Left forelimb (tissue), 1 donor: Measurements from ENCODE around the gene ASIC4.

Source experiments
- DNase-seq: peaks from one replicate; pipeline ENCODE4 v3.0.0-alpha.2; 2018; ENCODE audit warnings: low spot score

The ASIC4 gene

GRCh38 chr2:219569041-219569440 is 54.8 kb downstream of the ASIC4 start:
- DNase-seq: no peak

DNA sequence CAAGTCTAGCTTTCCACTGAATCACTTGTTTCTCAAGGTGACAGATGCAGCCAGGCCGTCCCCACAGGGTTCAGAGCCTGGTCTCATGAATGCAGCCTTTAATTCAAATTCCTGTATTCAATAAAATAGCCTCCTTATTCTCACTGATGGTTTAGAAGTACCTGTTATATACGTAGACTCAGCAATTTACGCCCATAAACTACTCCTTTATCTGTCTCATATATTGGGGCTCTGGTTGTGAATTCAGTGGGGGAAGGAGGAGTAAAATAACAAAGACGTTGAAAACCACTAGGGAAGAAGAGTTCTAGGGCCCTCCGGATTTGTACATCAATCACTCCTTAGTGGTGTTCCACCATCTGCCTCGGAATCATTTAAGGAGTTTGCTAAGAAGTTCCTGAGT is 55.4 kb downstream of the ASIC4 start:
- DNase-seq: no peak

- no peak for DNase-seq
Observed at GRCh38 chr2:219570194-219570923, 56.1 kb downstream of the ASIC4 start.

DNA sequence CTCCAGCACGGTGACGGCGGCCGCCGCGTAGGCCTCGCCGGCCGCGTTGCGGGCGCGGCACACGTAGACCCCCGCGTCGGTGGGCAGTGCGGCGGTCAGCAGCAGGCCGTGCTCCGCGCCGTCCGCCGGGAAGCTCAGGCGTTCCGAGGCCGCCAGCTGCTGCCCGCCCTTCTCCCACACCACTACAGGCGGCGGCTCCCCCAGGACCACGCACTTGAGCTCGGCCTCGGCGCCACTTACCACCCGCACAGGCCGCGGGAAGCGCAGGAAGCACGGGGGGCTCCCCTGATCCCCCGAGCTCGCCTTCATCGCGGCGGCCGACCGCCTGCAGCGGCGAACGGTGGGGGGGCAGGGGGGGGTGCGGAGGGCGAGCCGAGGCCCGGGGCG is 56.6 kb downstream of the ASIC4 start:
- no peak for DNase-seq

- DNase-seq: peak; percentile 88
Observed at GRCh38 chr2:219571311-219572236, 57.3 kb downstream of the ASIC4 start, which contains the start of gene OBSL1. Gene OBSL1, minus strand, starts transcription at chr2:219571539. Its CDS starts 307 bp downstream, at chr2:219571232.

DNA sequence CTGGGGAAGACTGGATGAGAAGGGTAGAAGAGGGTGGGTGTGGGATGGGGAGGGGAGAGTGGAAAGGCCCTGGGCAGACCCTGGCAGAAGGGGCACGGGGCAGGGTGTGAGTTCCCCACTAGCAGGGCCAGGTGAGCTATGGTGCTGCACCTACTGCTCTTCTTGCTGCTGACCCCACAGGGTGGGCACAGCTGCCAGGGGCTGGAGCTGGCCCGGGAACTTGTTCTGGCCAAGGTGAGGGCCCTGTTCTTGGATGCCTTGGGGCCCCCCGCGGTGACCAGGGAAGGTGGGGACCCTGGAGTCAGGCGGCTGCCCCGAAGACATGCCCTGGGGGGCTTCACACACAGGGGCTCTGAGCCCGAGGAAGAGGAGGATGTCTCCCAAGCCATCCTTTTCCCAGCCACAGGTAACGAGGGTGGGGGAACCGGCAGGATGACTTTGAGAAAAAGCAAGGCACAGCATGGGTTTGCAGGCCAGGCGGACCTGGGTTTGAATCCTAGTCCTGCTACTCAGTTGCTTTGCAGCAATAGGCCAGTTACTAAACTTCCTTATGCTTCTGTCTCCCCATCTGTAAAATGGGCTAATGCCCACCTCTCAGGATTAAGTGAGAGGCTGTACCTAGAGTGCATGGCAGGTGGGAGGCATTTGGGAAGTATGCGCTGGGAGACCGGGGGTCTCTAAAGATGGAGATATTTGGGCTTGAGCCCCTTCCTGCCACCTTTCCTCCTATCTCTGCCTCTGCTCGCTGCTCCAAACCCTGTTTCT is 58.1 kb downstream of the ASIC4 start, which contains the start of gene INHA:
Gene INHA, plus strand, starts transcription at position 74 of the 765 bp plus-strand sequence. Its CDS starts 65 bp downstream, at position 139.
- DNase-seq: no peak

DNA sequence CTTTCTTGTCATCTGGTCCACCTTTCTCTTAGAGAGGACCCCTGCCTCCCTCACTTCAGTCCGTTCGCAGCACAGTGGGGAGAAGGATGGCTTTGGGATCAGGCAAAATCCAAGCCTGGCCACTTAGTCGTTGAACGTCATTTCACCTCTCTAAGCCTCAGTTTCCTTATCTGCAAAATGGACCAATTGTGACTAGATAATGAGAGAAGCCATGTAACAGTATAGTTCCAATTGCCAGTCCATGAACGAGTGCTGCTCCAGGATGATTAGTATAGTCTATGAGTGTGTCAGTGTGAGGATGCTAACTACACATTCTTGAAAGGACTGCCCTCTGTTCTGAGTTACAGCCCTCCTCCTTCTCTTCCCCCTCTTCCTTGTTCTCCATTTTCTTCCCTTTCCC is 58.9 kb downstream of the ASIC4 start:
- no peak for DNase-seq

DNA sequence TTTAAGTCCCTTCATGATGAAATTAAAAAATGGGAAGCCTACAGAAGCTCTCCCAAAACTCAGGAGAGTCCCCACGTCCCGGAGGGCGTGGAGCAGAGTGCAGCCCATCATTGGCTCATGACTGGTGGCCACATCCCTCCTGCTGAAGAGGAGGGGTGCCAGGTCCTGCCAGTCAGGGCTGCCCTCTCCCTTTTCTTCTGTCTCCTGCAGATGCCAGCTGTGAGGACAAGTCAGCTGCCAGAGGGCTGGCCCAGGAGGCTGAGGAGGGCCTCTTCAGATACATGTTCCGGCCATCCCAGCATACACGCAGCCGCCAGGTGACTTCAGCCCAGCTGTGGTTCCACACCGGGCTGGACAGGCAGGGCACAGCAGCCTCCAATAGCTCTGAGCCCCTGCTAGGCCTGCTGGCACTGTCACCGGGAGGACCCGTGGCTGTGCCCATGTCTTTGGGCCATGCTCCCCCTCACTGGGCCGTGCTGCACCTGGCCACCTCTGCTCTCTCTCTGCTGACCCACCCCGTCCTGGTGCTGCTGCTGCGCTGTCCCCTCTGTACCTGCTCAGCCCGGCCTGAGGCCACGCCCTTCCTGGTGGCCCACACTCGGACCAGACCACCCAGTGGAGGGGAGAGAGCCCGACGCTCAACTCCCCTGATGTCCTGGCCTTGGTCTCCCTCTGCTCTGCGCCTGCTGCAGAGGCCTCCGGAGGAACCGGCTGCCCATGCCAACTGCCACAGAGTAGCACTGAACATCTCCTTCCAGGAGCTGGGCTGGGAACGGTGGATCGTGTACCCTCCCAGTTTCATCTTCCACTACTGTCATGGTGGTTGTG is 60.4 kb downstream of the ASIC4 start:
- no peak for DNase-seq

GRCh38 chr2:219575566-219576504 is 61.6 kb downstream of the ASIC4 start:
- no peak for DNase-seq

DNA sequence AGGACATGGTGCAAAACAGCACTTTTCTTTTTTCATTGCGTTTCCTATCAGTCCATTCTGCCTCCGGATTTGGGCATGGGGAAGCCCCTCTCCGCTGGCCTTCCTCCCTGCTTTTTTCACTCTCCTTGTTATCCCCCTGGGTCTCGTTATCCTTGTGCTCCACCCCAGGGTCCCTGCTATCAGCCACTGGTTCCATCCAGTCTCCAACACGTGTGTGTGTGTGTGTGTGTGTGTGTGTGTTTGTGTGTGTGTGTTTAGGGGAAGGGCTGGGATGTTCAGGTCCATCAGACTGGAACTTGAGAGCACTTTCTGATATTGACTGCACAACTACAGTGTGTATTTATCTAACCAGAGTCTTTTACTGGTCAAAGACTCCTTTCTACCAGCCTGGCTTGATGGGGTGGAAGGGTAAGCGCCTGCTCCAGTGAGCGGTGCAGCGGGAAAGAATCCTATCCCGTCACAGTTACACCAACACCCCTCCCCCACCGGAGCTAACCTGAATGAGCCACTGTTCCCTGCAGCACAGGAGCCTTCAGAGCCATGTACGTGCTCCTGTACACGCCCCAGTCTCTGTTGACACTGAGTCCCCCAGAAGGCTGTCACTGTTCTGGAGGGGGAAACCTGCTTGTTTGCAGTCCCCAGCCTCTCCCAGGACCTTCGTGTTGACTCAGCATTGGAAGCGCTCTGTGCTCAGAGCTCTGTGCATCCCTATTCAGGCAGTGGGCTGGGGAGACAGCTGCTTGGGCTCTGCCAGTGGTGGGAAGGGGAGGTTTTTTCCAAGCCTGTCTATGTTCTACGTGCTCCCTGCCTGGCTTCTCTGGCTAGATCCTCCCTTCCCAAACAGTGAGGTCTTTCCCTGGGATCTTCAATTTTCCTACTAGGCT is 62.5 kb downstream of the ASIC4 start:
- no peak for DNase-seq

GRCh38 chr2:219578811-219579613 is 64.7 kb downstream of the ASIC4 start:
- no peak for DNase-seq

DNA sequence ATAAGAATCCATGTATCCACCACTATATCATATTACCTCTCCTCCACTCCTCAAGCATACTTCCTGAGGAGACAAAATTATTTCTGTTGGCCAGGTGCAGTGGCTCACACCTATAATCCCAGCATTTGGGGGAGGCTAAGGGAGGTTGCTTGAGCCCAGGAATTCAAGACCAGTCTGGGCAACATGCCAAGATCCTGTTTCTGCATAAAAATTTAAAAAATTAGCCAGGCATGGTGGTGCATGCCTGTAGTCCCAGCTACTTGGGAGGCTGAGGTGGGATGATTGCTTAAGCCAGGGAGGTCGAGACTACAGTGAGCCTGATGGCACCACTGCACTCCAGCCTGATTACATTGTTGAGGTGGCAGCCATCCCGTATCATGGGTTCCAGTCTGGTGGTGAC is 67.1 kb downstream of the ASIC4 start:
- DNase-seq: no peak
